DOHH2 (cell line): Measurements from ENCODE around the gene LMX1A.

Experiments
- H3F3A ChIP-seq: fragments of 200-600 bp; sonication (generic), shearing (Covaris generic); 2 replicates; pipeline ENCODE4 v1.6.0; 2016; ENCODE audit warnings: antibody characterized with exemption, mild to moderate bottlenecking; ENCODE audit not compliant: control insufficient read depth, insufficient read depth
- H3K27ac ChIP-seq: fragments of 200-600 bp; sonication (generic); 2 replicates; pipeline ENCODE4 v1.5.1; 2014; ENCODE audit warnings: low read depth, mild to moderate bottlenecking, low read length, moderate library complexity
- H3K27me3 ChIP-seq: fragments of 200-600 bp; sonication (generic); 2 replicates; pipeline ENCODE4 v1.6.1; 2014; ENCODE audit warnings: mild to moderate bottlenecking, low read length, mixed read lengths; ENCODE audit not compliant: control insufficient read depth
- H3K36me3 ChIP-seq: fragments of 200-600 bp; sonication (generic); 2 replicates; pipeline ENCODE4 v1.6.1; 2014; ENCODE audit warnings: mild to moderate bottlenecking, low read length, moderate library complexity, mixed read lengths; ENCODE audit not compliant: control insufficient read depth
- H3K4me1 ChIP-seq: fragments of 200-600 bp; sonication (generic); 2 replicates; pipeline ENCODE4 v1.6.1; 2014; ENCODE audit warnings: mild to moderate bottlenecking, low read length, mixed read lengths; ENCODE audit not compliant: control insufficient read depth
- H3K4me2 ChIP-seq: fragments of 200-600 bp; sonication (generic); 2 replicates; pipeline ENCODE4 v1.6.0; 2014; ENCODE audit warnings: mild to moderate bottlenecking, low read length, moderate library complexity
- H3K4me3 ChIP-seq: fragments of 200-600 bp; sonication (generic); 2 replicates; pipeline ENCODE4 v1.5.1; 2014; ENCODE audit warnings: mild to moderate bottlenecking, low read length, mixed read lengths
- H3K79me2 ChIP-seq: fragments of 200-600 bp; sonication (generic); 2 replicates; pipeline ENCODE4 v1.6.1; 2014; ENCODE audit warnings: mild to moderate bottlenecking, low read length, mixed read lengths; ENCODE audit not compliant: control insufficient read depth
- H3K9me2 ChIP-seq: fragments of 200-600 bp; sonication (generic); replicated peaks from 2 replicates; pipeline ENCODE4 v1.6.1; 2014; ENCODE audit warnings: mild to moderate bottlenecking, low read length, mixed read lengths; ENCODE audit not compliant: control insufficient read depth
- H3K9me3 ChIP-seq: fragments of 200-600 bp; sonication (generic); 2 replicates; pipeline ENCODE4 v1.6.1; 2014; ENCODE audit warnings: antibody characterized with exemption, low read length, mixed read lengths; ENCODE audit not compliant: control insufficient read depth, insufficient read depth
- H4K20me1 ChIP-seq: fragments of 200-600 bp; sonication (generic); 2 replicates; pipeline ENCODE4 v1.6.0; 2014; ENCODE audit warnings: low read depth, mild to moderate bottlenecking, antibody characterized with exemption, low read length, moderate library complexity; ENCODE audit not compliant: control insufficient read depth, insufficient read depth
- EZH2phosphoT487 ChIP-seq: fragments of 200-600 bp; sonication (generic); IDR thresholded peaks from 2 replicates; pipeline ENCODE4 v1.6.1; 2017; ENCODE audit warnings: borderline replicate concordance, mild to moderate bottlenecking, antibody characterized with exemption, low read length, moderate library complexity, mixed read lengths
- TF ChIP-seq, protein P1 (sequence below): fragments of 200-600 bp; sonication (generic); IDR thresholded peaks from one replicate; pipeline ENCODE4 v1.5.1; 2014; ENCODE audit warnings: antibody characterized with exemption, mild to moderate bottlenecking, low read depth, low read length; ENCODE audit not compliant: poor library complexity, severe bottlenecking

The LMX1A gene

GRCh38 chr1:165353731-165354671 is 2.5 kb downstream of the LMX1A start:
- Histone ChIP-seq H3K27ac (no peak overlapping the region), H3K36me3 (no peaks in the 10 kb centered on the region), H3K9me3 (no peaks in the 10 kb centered on the region), H3K9me2 (no peaks in the 10 kb centered on the region), H3K79me2 (no peaks in the 10 kb centered on the region), H3F3A (no peaks in the 10 kb centered on the region), H3K4me1 (no peaks in the 10 kb centered on the region), H4K20me1 (no peaks in the 10 kb centered on the region), H3K4me3 (no peak overlapping the region), H3K27me3 (peaks cover 7% of the 10 kb centered on the region; the same call in 1 of the 2 replicates), H3K4me2 (no peak overlapping the region)
- TF ChIP-seq EZH2phosphoT487 = no peak
- TF ChIP-seq, protein P1, sequence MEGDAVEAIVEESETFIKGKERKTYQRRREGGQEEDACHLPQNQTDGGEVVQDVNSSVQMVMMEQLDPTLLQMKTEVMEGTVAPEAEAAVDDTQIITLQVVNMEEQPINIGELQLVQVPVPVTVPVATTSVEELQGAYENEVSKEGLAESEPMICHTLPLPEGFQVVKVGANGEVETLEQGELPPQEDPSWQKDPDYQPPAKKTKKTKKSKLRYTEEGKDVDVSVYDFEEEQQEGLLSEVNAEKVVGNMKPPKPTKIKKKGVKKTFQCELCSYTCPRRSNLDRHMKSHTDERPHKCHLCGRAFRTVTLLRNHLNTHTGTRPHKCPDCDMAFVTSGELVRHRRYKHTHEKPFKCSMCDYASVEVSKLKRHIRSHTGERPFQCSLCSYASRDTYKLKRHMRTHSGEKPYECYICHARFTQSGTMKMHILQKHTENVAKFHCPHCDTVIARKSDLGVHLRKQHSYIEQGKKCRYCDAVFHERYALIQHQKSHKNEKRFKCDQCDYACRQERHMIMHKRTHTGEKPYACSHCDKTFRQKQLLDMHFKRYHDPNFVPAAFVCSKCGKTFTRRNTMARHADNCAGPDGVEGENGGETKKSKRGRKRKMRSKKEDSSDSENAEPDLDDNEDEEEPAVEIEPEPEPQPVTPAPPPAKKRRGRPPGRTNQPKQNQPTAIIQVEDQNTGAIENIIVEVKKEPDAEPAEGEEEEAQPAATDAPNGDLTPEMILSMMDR = no peak

- TF ChIP-seq EZH2phosphoT487 = no peak
- TF ChIP-seq, protein P1 = no peak
- Histone ChIP-seq H3K4me2 (no peak overlapping the region), H3K79me2 (no peaks in the 10 kb centered on the region), H3K9me3 (no peaks in the 10 kb centered on the region), H3K4me1 (no peaks in the 10 kb centered on the region), H3F3A (no peaks in the 10 kb centered on the region), H3K27ac (no peak overlapping the region), H3K36me3 (no peaks in the 10 kb centered on the region), H4K20me1 (no peaks in the 10 kb centered on the region), H3K9me2 (no peaks in the 10 kb centered on the region), H3K27me3 (peaks cover 7% of the 10 kb centered on the region; the same call in 1 of the 2 replicates), H3K4me3 (no peak overlapping the region)
These were observed 3.8 kb downstream of the LMX1A start for GRCh38 chr1:165352442-165353293.

DNA sequence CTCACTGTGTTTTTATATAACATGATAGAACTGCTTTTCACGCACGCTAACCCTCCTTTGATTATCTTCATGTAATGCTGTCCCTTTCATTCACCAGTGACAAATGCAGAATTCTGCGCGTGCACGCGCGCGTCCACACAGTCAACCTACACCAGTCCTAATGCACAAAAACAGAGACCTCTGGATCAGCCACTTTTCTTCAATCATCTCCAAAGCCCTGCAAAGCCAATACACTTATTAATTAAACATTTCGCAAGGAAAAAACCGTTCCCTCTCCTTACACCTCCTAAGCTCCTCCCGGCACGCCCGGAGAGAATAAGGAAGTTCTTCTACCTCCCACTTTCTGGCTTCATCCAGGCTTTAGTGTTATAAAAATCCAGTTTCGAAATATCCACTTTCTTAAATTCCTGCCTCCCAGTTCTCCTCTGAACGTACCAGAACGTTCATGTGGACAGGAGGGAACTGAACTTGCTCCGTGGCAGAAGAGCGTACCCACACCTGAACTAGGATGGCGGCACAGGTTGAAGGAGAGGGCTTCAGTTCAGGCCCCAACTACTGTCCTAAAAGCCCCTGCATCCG is 4.6 kb downstream of the LMX1A start:
- no peak overlapping the region for H3K27ac ChIP-seq
- H3K9me2 ChIP-seq = no peaks in the 10 kb centered on the region
- no peak overlapping the region for H3K4me2 ChIP-seq
- H3K27me3 ChIP-seq = peaks cover 11% of the 10 kb centered on the region; the same call in 1 of the 2 replicates
- H3K9me3 ChIP-seq = no peaks in the 10 kb centered on the region
- TF ChIP-seq EZH2phosphoT487 = no peak
- TF ChIP-seq, protein P1 = no peak
- no peak overlapping the region for H3K4me3 ChIP-seq
- no peaks in the 10 kb centered on the region for H3F3A ChIP-seq
- H4K20me1 ChIP-seq = no peaks in the 10 kb centered on the region
- no peaks in the 10 kb centered on the region for H3K36me3 ChIP-seq
- no peaks in the 10 kb centered on the region for H3K79me2 ChIP-seq
- no peaks in the 10 kb centered on the region for H3K4me1 ChIP-seq
